ENCODE results near the gene GARRE1. TPM values are rescaled to one million over a fixed set of nuclear protein-coding genes. Genes with fewer than 3 reads are reported as not detected.

The GARRE1 gene
- total RNA-seq, 1 donor from 2014 or later = 14.8 TPM

DNA sequence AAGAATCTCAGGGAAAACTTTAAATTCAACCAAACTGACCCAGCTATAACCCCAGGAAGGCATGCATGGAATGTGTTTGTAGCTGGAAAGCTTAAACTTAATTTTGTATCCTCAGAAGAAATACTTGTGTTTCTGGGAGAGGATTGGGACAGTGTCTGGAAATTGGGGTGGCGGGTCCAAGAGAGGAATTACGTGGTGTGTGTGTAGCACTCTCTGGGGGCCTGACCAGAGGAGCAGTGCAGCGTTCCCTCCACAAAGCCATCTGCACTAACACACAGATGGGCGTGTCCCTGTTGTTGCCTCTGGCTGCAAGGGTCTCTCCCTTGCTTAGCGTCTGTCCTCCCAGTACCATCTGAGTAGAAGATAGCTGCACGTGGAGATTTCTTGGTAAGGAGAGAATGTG, 6.4 kb downstream of the GARRE1 start:
- no peaks in the 10 kb centered on the region for H3K27me3 ChIP-seq (ENCODE audit: control insufficient read depth, insufficient read depth, low read length)
- no peaks in the 10 kb centered on the region for H3K36me3 ChIP-seq (ENCODE audit: control insufficient read depth, insufficient read depth, low read length)
- TF ChIP-seq, protein P1, sequence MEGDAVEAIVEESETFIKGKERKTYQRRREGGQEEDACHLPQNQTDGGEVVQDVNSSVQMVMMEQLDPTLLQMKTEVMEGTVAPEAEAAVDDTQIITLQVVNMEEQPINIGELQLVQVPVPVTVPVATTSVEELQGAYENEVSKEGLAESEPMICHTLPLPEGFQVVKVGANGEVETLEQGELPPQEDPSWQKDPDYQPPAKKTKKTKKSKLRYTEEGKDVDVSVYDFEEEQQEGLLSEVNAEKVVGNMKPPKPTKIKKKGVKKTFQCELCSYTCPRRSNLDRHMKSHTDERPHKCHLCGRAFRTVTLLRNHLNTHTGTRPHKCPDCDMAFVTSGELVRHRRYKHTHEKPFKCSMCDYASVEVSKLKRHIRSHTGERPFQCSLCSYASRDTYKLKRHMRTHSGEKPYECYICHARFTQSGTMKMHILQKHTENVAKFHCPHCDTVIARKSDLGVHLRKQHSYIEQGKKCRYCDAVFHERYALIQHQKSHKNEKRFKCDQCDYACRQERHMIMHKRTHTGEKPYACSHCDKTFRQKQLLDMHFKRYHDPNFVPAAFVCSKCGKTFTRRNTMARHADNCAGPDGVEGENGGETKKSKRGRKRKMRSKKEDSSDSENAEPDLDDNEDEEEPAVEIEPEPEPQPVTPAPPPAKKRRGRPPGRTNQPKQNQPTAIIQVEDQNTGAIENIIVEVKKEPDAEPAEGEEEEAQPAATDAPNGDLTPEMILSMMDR (IDR thresholded peaks at IDR 0.05; ENCODE audit: insufficient read depth, low read length, poor library complexity, severe bottlenecking) = no peak
- DNase-seq (ENCODE audit: low read depth) = no peak
- no peak overlapping the region for H3K4me3 ChIP-seq (ENCODE audit: low read depth, low read length)

DNA sequence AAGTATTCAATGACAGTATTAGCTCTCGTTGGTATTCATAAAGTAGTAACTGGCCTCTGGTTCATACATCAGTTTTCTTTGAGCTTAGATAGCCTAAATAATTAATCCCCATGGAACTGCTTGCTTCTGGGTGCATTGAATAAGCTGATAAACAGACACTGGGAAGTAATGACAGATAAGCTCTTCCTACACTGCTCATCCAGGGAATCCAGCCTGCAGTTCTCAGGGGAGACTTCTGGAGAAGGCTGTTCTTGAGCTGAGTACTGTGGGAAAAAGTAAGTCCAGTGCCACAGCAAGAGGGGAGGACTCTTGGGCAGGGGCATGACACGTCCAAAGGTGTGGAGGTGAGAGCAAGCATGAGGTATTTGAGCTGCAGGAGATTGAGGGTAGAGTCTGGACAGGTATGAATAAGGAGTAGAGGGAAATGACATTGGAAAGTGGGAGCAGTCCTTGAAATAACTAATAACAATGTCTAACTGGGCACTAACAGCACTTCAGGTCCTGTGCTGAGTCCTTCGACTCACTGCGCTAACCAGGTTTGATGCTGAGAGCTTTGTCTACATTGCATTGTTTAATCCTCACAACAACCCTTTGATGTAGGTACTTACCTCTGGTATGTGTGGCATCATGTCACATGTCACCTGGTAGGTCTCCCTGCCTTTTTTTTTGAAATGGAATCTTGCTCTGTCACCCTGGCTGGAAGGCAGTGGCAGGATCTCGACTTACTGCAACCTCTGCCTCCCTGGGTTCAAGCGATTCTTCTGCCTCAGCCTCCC, 7.2 kb downstream of the GARRE1 start:
- TF ChIP-seq, protein P1 (IDR thresholded peaks at IDR 0.05; ENCODE audit: insufficient read depth, low read length, poor library complexity, severe bottlenecking) = no peak
- no peak overlapping the region for H3K4me3 ChIP-seq (ENCODE audit: low read depth, low read length)
- no peak for DNase-seq (ENCODE audit: low read depth)
- H3K27me3 ChIP-seq (ENCODE audit: control insufficient read depth, insufficient read depth, low read length) = no peaks in the 10 kb centered on the region
- no peaks in the 10 kb centered on the region for H3K36me3 ChIP-seq (ENCODE audit: control insufficient read depth, insufficient read depth, low read length)

DNA sequence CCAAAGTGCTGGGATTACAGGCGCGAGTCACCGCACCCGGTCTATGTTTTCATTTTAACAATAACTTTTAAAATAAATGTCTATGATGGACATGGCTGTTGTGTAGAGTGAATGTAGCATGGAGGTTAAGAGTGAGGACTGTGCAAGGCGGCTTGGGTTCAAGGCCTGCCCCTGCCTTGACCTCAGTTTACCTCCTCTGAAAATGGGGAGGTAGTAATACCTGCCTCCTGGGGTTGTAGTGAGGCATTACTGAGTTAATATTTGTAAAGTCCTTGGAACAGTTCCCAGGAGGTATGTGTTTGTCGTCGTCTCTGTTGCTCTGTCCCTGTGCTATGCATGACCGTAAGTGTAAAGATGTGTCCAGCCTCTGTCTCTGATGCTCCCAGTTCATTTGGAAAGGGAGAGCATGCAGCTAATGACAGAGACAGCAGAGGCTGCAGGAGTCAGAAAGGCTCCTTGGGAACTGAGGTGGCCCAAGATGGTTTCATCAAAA, 9.4 kb downstream of the GARRE1 start:
- TF ChIP-seq, protein P1 (IDR thresholded peaks at IDR 0.05; ENCODE audit: insufficient read depth, low read length, poor library complexity, severe bottlenecking) = no peak
- no peak overlapping the region for H3K4me3 ChIP-seq (ENCODE audit: low read depth, low read length)
- no peak for DNase-seq (ENCODE audit: low read depth)
- H3K27me3 ChIP-seq (ENCODE audit: control insufficient read depth, insufficient read depth, low read length) = no peaks in the 10 kb centered on the region
- H3K36me3 ChIP-seq (ENCODE audit: control insufficient read depth, insufficient read depth, low read length) = no peaks in the 10 kb centered on the region

DNA sequence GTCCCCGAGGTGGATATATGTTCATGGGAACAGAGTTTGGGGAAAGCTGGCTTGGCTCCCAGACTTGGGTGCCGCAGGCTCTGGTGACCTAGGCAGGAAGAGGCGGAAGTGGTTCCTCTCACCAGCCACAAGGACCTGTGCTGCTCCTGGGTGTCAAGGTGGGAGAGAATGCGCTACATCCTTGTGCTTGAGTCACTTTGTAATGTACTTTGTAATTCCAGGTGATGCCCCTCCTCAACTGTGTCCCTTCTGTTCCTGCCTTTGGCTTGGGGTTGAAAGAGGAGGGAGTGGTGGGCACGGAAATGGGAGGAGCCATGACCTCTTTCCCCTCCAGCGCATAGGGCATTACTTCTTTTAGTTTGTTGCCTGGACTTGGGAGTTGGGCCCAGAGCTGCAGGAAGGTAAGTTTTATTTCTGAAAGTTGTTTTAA, 10.9 kb downstream of the GARRE1 start:
- Histone ChIP-seq H3K4me3 (ENCODE audit: low read depth, low read length) (no peak overlapping the region), H3K27me3 (ENCODE audit: control insufficient read depth, insufficient read depth, low read length) (no peaks in the 10 kb centered on the region), H3K36me3 (ENCODE audit: control insufficient read depth, insufficient read depth, low read length) (no peaks in the 10 kb centered on the region)
- DNase-seq (ENCODE audit: low read depth) = no peak
- TF ChIP-seq, protein P1 (IDR thresholded peaks at IDR 0.05; ENCODE audit: insufficient read depth, low read length, poor library complexity, severe bottlenecking) = no peak

DNA sequence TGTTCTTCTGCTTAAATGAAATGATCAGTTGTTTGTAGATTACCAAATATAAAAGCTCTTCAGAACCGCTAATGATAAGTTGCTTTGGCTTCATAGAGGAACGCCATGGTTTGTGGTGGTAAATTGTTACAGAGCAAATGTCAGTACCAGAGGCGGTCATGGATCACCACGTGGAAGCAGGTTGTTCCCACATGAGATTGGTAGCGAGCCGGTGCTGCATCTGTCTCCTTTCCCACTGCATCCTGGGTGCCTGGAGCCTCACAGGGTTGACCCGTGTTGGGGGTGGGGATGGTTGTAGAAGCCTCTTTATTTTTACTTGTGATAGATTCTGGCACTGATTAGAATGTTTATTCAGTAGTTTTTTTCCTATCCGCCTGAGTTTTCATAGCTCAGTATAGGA, 14.7 kb downstream of the GARRE1 start:
- peaks cover 1% of the 10 kb centered on the region for H3K36me3 ChIP-seq (ENCODE audit: control insufficient read depth, insufficient read depth, low read length)
- no peaks in the 10 kb centered on the region for H3K27me3 ChIP-seq (ENCODE audit: control insufficient read depth, insufficient read depth, low read length)
- TF ChIP-seq, protein P1 (IDR thresholded peaks at IDR 0.05; ENCODE audit: insufficient read depth, low read length, poor library complexity, severe bottlenecking) = no peak
- no peak for DNase-seq (ENCODE audit: low read depth)
- H3K4me3 ChIP-seq (ENCODE audit: low read depth, low read length) = no peak overlapping the region

DNA sequence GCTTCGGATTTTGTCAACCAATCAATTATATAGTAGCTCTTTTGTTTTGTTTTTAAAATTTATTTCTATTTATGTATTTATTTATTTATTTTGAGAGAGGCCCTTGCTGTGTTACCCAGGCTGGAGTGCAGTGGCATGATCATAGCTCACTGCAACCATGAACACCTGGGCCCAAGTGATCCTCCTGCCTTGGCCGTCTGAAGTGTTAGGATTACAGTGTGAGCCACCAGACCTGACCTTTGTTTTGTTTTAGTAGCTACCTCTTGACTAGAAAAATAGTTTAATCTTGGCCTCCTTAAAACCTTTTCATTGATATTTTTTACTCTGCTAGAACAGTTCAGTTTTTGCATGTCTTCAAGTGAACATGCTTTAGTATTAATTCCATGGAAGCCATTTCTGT, 15.1 kb downstream of the GARRE1 start:
- TF ChIP-seq, protein P1 (IDR thresholded peaks at IDR 0.05; ENCODE audit: insufficient read depth, low read length, poor library complexity, severe bottlenecking) = no peak
- no peak for DNase-seq (ENCODE audit: low read depth)
- Histone ChIP-seq H3K36me3 (ENCODE audit: control insufficient read depth, insufficient read depth, low read length) (peaks cover 1% of the 10 kb centered on the region), H3K4me3 (ENCODE audit: low read depth, low read length) (no peak overlapping the region), H3K27me3 (ENCODE audit: control insufficient read depth, insufficient read depth, low read length) (no peaks in the 10 kb centered on the region)
